ENCODE data around the gene DPH3. TPM values are rescaled to one million over a fixed set of nuclear protein-coding genes. Genes with fewer than 3 reads are reported as not detected.

Gene DPH3
- total RNA-seq, 1 experiment from 2014 or later, result 27.8 TPM

DNA sequence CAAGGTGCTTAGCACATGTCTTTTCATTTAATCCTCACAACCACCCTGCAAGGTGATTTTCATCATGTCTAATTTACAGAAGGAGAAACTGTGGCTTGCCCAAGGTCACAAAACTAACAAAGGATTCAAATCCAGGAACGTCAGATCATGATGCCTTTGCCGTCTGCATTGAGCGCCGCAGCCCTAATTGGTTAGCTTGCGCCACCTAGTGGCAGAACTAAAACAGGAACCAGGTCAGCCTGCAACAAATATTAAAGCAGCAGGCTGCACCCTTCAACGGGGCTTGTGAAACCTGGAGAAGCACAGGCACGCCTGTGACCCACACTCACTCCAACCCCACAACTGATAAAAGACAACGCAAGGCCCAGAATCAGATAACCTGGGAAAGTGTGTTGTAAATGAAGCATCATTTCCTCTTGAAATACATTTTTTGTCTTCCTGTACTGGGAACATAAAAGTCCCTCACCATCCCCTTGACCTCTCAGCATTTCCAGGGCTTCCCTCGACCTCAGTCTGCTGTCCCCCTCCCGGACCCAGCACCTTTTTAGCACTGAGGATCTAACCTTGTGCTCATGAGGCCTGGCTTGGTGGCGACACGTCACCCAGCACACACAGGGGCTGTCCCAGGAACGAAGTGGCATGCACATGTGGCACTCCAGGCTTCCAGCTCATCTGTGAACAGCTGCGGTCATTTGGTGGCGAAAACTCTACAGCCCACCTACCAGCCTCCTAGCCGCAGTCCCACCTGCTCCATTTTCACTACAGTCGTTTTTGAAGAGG lies 17.3 kb downstream of the DPH3 start:
- POLR2A ChIA-PET, result no interaction called here

DNA sequence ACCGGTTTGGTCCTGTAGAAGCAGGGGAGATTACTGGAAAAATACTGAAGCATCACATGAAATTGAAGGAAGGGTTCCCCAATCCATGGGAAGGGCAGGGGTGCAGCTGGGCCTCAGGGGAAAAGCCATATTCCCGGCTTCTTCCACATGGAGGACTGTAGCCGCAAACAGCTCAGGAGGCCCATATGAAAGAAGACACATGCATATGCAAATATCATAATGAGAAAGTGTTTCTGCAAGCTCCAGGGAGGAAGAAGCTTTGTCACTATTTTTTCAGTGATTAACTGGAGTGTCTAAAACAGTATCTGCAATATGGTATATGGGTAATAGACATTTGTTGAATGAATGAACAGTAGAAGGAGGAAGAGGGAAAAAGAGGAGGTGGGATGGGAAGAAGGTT lies 19.1 kb downstream of the DPH3 start:
- Mint-ChIP-seq H3K27ac (no peak overlapping the region), H3K4me3 (no peak overlapping the region), H3K9me3 (no peaks in the 10 kb centered on the region), H3K4me1 (peaks cover 14% of the 10 kb centered on the region), H3K36me3 (no peaks in the 10 kb centered on the region), H3K27me3 (ENCODE audit: low read depth) (peaks cover 6% of the 10 kb centered on the region)
- CTCF ChIA-PET, result interaction anchor here (1.3 kb wide), 1 partner anchor 67 kb away, joined by 6 read pairs; no protein-coding TSS in a partner anchor
- TF ChIP-seq, protein P1, sequence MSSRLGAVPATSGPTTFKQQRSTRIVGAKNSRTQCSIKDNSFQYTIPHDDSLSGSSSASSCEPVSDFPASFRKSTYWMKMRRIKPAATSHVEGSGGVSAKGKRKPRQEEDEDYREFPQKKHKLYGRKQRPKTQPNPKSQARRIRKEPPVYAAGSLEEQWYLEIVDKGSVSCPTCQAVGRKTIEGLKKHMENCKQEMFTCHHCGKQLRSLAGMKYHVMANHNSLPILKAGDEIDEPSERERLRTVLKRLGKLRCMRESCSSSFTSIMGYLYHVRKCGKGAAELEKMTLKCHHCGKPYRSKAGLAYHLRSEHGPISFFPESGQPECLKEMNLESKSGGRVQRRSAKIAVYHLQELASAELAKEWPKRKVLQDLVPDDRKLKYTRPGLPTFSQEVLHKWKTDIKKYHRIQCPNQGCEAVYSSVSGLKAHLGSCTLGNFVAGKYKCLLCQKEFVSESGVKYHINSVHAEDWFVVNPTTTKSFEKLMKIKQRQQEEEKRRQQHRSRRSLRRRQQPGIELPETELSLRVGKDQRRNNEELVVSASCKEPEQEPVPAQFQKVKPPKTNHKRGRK (CRISPR knock-in tag; IDR thresholded peaks at IDR 0.05; ENCODE audit: borderline replicate concordance), result no peak
- no peak for TF ChIP-seq MYBL2 (CRISPR knock-in tag; IDR thresholded peaks at IDR 0.05)
- TF ChIP-seq PRRX2 (CRISPR knock-in tag; IDR thresholded peaks at IDR 0.05), result no peak
- TF ChIP-seq EMX1 (CRISPR knock-in tag; IDR thresholded peaks at IDR 0.05), result no peak
- ATAC-seq (no peak), DNase-seq (ENCODE audit: low spot score) (no peak)
- POLR2A ChIA-PET, result no interaction called here

More for the DNA sequence above, 17.3 kb downstream of the DPH3 start:
- DNase-seq (ENCODE audit: low spot score) (peak; percentile 80), ATAC-seq (peak; percentile 83)
- Mint-ChIP-seq H3K4me1 (peaks cover 14% of the 10 kb centered on the region), H3K27me3 (ENCODE audit: low read depth) (peaks cover 3% of the 10 kb centered on the region; the same call in 1 of the 2 replicates), H3K36me3 (no peaks in the 10 kb centered on the region), H3K27ac (no peak overlapping the region), H3K4me3 (no peak overlapping the region), H3K9me3 (no peaks in the 10 kb centered on the region)
- TF ChIP-seq ZNF263 (CRISPR knock-in tag; IDR thresholded peaks at IDR 0.05; ENCODE audit: low read depth) (no peak), ETV6 (CRISPR knock-in tag; IDR thresholded peaks at IDR 0.05) (peak; percentile 49; the same call in 1 of the 2 replicates), SMAD3 (CRISPR knock-in tag; IDR thresholded peaks at IDR 0.05; ENCODE audit: borderline replicate concordance) (0 out of 2 replicates have a peak, but pooled peaks have one; percentile 32)
- TF ChIP-seq, protein P2, sequence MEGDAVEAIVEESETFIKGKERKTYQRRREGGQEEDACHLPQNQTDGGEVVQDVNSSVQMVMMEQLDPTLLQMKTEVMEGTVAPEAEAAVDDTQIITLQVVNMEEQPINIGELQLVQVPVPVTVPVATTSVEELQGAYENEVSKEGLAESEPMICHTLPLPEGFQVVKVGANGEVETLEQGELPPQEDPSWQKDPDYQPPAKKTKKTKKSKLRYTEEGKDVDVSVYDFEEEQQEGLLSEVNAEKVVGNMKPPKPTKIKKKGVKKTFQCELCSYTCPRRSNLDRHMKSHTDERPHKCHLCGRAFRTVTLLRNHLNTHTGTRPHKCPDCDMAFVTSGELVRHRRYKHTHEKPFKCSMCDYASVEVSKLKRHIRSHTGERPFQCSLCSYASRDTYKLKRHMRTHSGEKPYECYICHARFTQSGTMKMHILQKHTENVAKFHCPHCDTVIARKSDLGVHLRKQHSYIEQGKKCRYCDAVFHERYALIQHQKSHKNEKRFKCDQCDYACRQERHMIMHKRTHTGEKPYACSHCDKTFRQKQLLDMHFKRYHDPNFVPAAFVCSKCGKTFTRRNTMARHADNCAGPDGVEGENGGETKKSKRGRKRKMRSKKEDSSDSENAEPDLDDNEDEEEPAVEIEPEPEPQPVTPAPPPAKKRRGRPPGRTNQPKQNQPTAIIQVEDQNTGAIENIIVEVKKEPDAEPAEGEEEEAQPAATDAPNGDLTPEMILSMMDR (IDR thresholded peaks at IDR 0.05), result peak; percentile 89
- CTCF ChIA-PET, result interaction anchor here (1.0 to 2.5 kb wide), 8 partner anchors 11 to 384 kb away, joined by 3 to 11 read pairs (median 4); partner anchors contain the start of genes DPH3 and OXNAD1

DNA sequence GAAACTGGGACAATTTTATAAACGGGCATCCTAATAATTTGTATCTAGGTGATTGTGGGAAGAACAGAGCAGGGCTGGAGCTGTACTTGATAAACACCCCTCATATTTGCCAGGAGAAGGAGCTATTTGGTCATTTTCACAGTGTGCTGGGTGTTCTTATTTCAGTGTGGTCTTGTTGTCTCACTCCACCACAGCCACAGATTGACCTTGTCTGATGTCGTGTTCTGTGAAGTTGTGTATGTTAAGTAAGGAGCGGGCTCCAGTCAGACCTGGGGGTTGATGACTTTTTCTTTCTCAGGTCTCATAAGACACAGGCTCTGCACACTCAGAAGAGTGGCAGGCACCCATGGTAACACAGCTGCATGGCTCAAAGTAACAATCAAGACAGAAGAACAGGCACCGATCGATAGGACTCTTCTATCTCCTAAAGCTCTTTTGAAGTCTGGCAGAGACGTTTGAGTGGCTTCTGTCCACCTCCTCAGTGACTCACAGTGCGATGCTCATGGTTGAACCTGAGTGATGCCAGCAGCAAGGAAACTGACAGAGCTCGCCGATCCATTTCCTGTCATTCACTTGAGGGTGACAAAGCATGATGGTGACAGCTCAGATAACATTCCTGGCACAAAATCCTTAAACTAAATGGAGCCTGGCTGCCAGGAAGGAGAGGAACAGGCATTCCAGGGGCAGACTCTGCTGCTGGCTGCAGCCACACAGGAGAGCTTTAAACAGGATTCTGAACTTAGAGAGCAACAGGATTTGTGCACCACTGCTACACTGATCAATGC lies 20.8 kb downstream of the DPH3 start:
- ATAC-seq, result no peak
- Mint-ChIP-seq H3K4me3 (no peak overlapping the region), H3K4me1 (peaks cover 14% of the 10 kb centered on the region), H3K9me3 (no peaks in the 10 kb centered on the region), H3K27ac (no peak overlapping the region), H3K27me3 (ENCODE audit: low read depth) (peaks cover 6% of the 10 kb centered on the region), H3K36me3 (no peaks in the 10 kb centered on the region)
- ChIA-PET CTCF (interaction anchor here (0.6 to 1.7 kb wide), 2 partner anchors 65 to 67 kb away, joined by 4 to 7 read pairs; no protein-coding TSS in a partner anchor), POLR2A (interaction anchor here (0.6 kb wide), 1 partner anchor 478 kb away, joined by 3 read pairs; no protein-coding TSS in a partner anchor)
- TF ChIP-seq, protein P2 (IDR thresholded peaks at IDR 0.05), result no peak
- no peak for TF ChIP-seq ZNF423 (CRISPR knock-in tag; IDR thresholded peaks at IDR 0.05)
- no peak for TF ChIP-seq ZNF263 (CRISPR knock-in tag; IDR thresholded peaks at IDR 0.05; ENCODE audit: low read depth)
- TF ChIP-seq MYBL2 (CRISPR knock-in tag; IDR thresholded peaks at IDR 0.05), result no peak
- no peak for TF ChIP-seq ZNF219 (CRISPR knock-in tag; IDR thresholded peaks at IDR 0.05; ENCODE audit: borderline replicate concordance)
- no peak for DNase-seq (ENCODE audit: low spot score)
